ENCODE measurements around the gene KCNA3.

The KCNA3 gene

DNA sequence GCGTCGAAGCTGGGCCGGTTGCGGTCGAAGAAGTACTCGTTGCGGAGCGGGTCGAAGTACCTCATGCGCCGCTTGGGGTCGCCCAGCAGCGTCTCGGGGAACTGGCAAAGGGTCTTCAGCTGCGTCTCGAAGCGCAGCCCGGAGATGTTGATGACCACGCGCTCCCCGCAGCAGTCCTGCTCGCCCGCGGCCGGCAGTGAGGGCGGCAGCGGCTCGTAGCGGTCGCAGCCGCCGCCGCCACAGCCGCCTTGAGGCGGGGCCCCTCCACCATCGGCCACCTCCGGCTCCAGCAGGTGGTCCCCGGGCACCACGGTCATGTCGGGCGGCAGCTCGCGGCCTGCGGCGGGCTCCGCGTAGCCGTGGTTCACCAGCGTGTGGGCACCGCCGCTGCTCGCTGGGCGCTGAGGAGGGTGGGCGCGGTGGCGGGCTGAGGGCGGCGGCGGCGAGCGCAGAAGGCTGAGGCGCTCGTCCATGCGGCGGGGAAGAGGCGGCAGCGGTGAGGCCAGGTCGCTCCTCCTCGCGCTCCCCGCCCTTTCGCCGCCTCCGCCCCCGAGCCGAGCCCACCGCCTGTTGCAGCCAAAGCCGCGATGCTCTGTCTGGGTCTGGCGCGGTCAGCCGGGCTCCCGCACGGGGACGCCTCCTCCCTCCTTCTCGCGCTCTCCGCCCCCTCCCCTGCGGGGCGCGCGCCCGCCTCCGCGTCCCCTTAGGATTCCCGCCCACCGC, at the start of gene KCNA3:
TSS of gene KCNA3 (minus strand) at position 604 of the 723 bp plus-strand sequence. CDS start at position 473, 131 bp downstream.
- peak; percentile 54 for DNase-seq

DNA sequence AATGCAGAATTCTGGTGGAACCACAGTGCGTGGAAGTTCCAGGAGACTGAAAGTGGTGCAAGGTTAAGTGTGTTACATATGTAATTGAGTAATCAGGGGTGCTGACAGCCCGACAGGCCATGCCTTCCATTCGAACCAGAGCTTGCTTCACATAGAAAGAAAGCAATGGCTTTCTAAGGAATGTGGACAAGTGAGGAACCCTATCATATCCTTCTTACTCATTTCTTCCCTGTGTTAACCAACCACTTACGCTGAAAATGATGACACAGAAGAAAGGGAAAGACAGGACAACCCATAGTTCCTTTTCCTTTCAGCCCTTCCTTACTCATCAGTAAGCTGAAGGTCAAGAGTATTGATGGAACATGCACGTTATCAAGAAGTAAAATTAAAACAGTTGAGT, 48.1 kb upstream of the KCNA3 start:
- no peak for DNase-seq

DNA sequence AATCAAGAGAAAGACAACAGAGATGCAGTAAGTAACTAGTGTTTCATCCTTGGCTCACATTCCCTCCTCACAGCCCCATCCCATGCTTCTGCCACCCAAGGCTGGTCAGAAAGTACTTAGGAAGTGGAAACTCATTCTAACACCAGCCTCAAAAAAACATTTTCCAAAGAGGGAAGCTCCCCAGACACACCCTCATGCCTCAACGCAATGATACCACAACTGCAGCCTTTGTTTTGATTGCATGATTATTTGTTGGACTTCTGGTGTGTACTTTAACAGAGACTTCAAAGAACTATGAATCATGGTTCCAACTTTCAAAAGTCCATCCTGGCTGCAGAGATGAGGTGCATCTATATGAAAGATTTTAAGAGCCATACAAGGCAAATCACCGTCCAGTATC, 45.2 kb upstream of the KCNA3 start:
- no peak for DNase-seq

DNA sequence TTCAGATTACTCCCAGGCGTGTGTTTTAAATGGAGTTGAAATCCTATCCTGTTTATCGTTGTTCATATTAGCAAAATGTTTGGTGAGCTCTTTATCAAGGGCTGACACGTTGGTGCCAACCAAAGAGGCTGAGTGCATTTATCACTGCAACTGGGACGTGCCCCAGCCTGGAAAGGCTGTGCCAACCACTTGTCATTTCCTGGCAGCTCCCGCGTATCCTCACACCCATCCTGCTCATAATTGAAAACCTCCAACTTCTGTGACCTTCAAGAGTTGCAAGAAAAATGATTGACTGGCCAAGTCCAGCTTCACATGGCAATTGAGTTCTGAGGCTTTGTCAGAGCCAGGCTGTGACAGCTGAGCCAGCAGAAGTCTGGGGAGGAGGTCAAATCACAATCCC, 43.7 kb upstream of the KCNA3 start:
- DNase-seq = no peak

DNA sequence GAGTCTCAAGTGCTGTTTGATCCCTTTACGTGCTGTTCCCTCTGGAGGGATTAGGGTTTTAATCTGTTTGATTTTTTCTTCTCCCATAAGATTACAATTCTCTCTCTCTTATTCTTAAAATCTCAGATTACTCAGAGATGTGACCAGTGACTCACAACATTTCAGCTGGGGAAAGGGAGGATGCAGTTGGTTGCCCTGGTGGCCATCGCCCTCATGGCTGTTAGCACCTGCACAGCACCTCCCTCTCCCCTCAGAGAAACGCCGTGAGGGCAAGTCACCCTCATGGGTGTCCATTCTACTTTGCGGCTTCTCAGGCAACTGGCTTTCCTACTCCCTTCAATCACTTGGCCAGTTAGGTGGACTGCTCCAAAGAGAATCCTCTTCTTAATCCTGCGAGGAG, 42.4 kb upstream of the KCNA3 start:
- DNase-seq = no peak

DNA sequence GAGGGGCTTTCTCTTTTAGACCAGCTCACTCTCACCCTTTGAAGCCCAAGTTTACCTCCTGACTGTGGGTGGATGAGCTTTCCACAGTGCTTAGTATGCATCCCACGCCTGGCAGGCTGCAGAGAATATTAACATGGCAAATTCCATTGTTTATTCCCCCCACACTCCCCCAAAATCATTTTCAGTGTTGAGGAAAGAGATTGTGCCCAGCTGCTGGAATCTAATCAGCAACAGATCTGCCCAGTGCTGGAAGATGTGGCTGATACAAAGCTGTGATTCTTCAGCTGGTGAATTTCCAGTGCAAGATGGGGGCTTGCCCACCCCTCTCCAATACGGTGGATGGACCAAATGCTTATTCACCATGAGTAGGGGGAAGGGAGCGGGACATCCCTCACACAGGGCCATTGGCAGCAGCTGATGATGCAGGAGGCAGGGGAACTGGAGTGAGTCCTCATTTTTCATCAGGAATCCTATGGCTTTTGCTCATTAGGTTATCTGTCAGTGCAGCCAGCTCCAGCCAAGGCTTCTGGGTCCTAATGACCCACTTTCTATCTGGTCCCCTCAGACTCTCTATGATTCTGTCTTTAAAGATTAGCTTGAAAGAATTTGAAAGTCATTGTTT, 39.7 kb upstream of the KCNA3 start:
- DNase-seq = no peak

DNA sequence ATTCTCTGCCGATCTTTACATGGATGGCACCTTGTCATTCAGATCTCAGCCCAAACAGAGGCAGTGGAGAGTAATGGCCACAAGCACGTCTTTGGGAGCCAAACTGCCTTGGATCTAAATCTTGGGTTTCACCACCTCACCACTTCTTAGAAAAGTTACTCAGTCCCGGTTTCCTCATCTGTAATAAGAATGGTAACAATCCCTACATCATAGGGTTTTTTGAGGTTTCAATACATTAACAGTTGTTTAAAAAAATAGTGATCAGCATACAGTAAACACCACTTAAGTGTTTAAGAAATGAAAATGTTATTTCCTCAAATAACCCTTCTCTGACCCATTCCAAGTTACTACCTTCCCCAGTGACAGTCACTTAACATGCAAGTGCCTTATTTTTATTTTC, 38.5 kb upstream of the KCNA3 start:
- DNase-seq = no peak

DNA sequence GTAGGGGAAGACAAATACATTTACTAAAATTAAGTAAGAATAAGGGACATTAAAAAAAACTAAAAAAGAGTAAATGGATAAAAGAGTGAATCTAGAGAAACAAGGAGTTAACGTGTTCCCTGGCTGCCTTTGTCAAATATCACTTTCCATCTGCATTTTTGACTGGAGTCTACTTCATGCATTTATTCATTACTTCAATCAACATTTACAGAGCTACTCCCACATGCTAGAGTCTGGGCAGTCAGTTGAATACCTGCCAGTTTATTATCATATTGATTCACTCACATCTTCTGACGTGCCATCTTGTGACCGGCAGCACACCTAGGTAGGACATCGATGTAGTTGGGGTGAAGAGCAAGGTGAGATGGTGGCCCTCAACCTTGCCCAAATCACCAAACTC, 35.6 kb upstream of the KCNA3 start:
- DNase-seq = no peak

DNA sequence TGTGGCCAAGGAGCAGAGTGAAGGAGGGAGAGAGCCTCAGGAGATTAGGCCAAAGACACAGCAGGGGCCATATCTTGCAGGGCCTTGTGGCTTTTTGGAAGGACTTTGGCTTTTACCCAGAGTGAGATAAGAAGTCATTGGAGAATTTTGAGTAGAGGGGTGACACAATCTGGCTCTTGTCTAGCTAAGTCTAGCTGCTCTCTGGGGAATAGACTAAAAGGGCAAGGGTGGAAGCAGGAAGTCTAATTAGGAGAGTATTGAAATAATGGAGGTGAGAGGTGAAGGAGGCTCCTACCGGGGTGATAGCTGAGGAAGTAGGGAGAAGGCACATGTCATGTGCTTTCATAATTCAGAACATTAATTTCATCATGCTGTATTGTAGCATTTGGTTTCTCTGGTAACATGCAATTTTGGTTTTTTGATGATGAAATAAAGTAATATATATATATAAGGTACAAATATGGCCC, 34.3 kb upstream of the KCNA3 start:
- no peak for DNase-seq

DNA sequence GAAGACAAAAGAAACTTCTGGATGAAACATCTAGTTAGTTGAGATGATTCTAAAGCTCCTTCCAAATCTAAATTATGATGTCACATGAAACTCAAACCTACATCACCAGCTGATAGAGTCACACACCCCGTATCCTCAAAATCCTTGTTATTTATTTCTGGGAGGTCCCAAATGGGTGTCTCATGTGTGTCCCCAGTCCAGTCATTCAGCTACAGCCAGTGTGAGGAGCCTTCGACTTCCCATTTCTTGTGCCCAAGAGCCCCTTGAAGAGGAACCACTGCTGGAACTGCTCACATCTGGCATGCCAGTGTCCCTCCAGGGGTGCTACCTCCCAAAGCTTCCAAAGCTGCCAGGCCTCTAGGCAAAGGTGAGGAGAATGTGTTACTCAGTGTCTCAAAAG, 32.5 kb upstream of the KCNA3 start:
- DNase-seq = no peak

DNA sequence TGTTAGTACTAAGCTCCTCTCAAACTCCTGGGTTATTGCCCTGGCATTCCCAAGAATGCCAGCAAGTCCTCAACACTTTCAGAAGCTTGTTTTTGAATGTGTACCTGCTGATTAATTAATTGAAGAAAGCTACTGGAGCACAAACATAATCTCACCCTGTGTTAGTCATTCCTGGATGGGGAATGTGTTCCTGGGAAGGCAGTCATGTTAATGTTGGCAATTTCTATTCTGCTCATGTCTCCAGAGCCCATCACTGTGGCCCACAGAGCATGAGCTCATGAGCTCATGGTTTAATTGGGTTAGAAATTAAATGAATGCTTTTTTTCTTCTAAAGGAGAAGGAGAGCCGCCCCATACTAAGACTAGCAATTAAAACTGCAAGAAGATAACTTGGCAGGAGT, 31.9 kb upstream of the KCNA3 start:
- no peak for DNase-seq

DNA sequence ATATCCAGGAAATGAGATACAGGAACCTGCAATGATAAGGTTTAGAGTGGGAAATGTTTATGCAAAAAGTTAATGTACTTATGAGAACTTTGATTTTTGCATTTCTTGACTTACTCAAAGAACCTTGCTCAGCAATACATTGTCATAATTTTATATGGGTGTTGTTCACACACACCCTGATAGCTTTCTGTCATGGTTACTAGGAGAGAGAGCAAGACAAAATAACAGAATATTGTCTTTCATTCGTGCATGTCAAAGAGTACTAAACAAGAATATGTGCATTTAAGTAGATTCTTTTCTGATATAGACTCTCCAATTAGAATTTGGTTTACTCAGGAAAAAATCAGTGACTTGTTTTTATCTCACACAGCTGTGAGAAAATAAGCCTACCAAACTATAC, 27.5 kb upstream of the KCNA3 start:
- DNase-seq = no peak

DNA sequence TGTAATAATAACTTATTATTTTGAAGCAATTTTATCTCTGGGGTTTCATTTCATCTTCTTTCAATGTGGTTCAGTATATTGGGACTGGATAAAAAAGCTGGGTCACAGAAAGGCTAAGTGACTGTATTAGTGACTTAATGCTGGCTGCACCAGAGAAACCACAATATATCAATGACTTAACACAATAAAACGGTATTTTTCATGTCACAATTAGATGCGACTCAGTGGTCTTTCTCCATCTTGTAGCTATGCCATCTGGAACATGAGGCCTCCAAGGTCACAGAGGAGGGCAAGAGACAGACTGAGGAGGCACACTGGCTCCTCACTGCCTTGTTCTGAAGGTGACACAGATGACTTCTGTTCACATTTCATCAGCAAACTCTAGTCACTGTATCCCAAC, 26.0 kb upstream of the KCNA3 start:
- no peak for DNase-seq

DNA sequence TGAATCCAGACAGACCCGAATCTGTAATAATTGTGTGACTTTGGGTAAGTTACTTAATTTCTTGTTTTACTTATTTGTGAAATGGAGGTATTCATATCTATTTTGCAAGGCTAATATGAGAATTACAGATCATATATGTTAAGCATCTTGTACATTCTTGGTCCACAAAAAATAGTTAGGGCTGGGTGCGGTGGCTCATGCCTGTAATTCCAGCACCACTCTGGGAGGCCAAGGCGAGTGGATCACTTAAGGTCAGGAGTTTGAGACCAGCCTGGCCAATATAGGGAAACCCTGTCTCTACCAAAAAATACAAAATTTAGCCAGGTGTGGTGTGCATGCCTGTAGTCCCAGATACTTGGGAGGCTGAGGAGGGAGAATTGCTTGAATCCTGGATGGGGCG, 22.9 kb upstream of the KCNA3 start:
- DNase-seq = no peak

DNA sequence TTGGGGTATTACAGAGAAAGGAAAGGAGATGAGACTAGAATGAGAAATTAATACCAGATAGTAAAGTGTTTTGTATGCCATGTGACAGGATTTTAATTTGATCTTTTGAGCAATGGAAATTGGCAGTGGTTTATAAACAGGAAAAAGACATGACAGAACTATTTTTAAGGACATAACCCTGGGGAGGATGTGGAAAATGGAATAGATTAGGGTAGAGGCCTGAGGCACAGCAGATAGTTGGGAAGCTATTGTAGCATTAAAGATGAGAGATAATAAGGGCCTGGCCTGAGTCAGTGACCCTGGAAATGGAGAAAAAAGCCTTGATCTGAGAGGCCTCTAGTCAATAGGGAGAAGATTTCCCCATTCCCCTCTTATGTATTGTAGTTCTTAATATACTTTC, 22.1 kb upstream of the KCNA3 start:
- DNase-seq = no peak

DNA sequence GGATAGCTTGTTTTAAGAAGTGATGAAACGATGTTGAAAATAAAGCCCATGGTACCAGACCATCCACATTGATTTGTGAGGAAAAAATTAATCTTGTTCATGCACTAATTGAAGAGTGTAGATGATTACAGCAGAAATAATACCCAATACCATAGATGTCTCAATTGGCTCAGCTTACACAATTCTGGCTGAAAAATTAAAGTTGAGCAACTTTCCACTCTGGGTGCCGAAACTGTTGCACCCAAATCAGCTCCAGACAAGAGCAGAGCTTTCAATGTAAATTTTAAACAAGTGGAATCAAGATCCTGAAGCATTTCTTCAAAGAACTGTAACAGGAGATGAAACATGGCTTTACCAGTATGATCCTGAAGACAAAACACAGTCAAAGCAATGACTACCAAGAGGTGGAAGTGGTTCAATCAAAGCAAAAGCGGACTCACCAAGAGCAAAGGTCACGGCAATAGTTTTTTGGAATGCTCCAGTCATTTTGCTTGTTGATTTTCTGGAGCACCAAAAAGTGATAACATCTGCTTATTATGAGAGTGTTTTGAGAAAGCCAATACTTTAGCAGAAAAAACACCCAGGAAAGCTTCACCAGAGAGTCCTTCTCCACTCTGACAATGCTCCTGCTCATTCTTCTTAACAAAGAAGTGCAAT, 16.1 kb upstream of the KCNA3 start:
- DNase-seq = no peak

DNA sequence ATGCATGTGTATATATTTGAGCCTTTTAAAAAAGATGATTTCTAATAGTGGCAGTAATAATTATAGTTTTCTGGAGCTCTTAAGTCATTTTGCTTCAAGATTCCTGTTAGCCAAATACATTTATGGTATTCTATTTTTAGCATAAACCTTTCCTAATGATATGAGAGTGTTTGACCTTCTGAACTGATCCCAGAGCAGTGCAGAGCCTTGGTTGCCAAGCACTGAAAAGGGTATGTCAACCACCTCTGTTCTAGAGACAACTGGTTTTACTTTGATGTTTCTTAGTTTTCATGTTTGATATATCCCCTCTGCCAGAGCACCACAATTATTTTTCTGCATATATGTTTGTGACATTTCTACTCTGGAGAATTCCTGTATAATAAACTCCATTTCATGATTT, 15.1 kb upstream of the KCNA3 start:
- DNase-seq = no peak

DNA sequence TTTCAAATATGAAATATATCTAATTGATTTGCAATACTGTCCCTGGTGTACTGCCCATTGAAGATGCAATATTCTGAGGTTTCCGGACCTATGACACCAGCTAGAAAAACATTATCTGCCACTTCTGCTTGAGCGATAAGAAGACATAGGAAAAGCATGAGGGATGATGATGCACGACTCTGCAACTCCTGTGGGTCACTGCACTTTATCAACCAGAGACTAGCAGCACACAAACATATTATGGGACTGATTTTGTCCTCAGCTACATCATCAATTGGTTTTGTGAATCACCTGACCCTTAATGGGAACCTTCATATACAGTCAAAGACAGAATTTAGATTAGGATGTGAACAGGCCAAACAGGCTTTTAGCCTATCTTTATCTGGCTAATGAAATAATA, 13.8 kb upstream of the KCNA3 start:
- DNase-seq = no peak

DNA sequence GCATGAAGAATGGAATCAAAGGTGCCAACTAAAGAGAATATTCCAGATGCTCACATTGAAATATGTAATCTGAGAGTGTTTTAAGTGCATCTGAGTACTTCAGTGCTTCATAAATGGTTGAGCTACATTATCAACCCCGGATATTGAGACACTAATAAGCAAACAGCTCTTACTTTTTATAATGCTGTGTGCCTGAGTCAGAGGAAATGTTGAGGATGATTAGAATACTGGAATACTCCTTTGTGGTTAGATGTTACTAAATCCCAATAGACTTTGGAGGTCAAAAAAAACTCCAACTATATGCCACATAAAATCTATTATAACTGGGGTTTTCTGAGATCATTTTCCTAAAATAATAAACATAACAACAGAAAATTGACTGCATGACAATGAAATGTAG, 12.5 kb upstream of the KCNA3 start:
- no peak for DNase-seq

DNA sequence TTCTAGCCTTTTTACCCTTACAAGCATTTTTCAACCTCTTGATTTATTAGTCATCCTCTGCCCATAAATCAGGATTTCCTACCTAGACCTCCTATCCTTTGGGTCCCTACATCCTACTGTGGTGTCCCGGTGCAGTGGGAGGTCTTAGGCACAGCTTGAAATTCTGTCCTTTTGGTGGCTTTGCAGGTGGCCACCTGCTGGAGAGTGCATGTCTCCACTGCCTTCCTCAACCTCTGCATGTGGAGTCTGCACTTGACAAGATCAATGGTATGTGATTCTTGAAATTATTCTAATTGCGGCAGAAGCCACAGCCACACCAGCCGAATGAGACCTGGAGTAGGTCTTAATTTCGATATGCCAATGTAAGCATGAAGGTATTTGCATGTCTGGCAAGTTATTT, 11.4 kb upstream of the KCNA3 start:
- no peak for DNase-seq

DNA sequence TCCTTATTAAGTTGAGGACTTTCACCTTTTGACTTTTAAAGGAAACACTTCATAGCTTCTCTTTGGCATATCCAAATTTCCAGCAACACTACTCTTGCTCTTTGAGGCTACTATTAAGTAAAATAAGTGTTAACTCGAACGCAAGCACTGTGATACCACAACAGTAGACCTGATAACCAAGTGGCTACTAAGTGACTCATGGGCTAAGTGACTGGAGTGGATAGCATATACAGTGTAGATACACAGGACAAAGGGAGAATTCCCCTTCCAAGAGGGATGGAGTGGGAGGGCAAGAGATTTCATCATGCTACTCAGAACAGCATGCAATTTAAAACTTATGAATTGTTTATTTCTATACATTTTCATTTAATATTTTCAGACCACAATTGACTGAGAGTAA, 9.8 kb upstream of the KCNA3 start:
- no peak for DNase-seq

DNA sequence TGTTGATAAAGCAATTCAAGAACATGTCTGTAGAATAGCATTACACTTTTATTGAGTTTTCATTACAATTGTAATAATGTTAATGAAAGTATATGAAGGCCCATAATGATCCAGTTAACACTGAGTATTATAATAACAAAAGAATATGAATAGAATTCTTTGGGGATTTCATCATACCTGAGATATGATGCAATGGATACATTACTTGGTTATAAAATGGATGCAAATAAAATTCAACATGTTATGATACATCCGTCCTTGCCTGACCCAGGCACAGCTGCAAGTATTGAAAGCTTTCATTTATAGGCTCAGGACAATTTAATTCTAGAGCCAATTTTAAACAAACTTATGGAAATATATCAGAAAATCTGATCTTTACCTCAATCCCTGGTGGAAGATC, 8.2 kb upstream of the KCNA3 start:
- DNase-seq = no peak

DNA sequence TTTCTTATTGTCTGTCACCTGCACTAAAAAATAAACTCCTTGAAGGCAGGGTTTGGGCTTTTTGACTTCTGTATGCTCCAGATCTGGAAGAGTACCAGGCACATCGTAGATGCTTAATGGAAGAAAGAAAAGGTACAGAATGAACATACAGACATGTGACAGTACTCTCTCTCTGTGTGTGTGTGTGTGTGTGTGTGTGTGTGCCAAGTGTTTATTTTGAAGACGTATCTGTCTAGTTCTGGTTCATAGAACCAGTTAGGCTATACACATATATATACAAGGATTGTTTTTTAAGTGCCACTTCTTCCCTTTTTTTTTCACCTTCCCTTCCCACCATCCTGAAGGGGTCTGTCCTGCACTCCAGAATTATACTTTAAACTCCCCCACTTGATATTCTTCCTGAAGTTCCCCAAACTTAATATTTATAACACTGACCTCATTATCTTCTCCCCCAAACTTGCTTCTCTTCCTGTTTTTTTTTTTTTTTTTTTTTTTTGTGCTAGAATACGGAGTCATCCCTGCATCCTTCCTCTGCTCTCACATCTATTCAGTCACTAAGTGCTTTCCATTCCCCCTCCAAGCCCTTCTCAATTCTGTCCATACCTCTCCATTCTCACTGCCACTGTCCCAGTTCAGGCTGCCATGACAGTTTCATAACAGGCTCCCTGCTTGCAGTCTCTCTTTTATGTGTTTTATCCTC, 5.4 kb upstream of the KCNA3 start:
- DNase-seq = no peak

DNA sequence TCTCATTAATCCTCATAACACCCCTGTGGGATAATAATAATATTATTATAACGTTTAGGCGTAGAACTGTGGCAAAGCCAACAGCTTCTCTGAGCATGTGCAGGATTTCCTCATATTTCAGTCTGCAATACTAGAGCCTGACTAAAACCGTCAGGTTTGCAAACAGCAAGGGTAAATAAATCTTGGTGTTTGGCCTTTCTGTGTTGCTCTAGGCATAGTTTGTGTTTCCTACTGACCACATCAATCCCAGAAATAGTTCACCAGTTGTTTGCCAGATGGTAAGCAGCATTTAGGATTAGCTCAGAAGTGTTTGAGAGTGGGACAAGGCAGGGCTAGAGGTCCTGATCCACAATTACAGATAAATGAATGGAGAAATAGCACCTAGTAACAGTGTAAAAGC, 2.8 kb upstream of the KCNA3 start:
- DNase-seq = no peak
